HG02973 (cell line): ENCODE measurements around the gene RTCB.

Experiments
- ATAC-seq: cut with Tn5 transposase; IDR thresholded peaks from one replicate; pipeline ENCODE4 v1.9.1; 2021; ENCODE audit warnings: moderate library complexity; ENCODE audit not compliant: unreplicated experiment

RTCB gene

DNA sequence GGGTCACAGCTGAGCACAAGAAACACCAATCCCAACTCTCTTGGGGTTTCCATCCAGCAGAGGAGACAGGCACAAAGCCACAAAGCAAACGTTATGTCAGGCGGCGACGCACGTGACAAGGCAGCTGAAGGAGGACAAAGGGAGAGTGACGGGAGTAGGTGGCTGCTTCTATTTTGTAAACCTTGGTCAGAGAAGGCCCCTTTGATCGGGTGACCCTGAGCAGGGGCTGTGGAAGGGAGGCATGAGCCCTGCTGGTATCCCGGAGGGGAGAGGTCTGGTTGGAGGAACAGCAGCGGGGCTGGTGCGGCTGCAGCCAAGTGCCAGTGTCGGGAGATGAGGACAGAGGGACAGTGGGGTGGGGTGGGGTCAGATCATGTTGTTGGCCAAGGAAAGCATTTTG, 71.6 kb downstream of the RTCB start:
- no peak for ATAC-seq

DNA sequence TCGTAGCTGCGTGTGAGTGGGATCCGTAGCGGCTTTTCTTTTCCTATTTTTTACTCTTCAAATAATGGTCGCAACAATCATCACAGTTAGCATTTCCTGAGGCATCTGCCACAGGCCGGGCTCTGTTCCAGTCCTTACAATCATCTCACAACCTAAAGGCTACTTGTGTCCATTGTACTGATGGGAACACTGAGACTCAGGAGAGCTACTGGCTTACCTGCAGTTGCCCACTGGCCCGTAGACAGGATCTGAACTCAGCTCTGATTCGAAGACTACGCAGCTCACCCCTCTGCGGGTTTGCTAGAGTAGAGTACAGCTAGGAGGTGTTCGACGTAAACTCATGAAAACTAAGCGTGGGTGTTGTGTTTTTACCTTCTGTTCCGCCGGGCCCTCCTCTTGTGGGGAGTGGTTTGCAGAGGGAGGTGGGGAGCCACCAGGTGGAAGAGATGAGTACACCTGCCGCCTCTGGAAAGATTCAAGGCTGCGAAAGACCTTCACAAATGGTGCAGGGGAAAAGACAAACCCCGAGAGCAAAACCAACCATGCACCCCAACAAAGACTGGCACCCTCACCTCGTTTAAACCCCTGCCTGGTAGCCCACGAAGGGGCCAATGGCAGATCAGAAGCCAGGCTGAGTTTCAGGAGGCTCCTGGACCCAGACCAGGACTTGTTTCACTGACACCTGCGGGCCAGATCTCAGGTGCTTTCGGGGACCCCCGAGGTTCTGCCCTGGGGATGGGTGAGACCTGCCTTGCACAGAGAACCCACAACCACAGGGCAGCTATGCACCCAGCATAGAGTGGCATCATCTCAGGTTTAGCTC, 72.6 kb downstream of the RTCB start:
- ATAC-seq = no peak

- no peak for ATAC-seq
Measured at GRCh38 chr22:32338757-32339156, 73.3 kb downstream of the RTCB start.
